ENCODE data around the gene PCAT7.

DNA sequence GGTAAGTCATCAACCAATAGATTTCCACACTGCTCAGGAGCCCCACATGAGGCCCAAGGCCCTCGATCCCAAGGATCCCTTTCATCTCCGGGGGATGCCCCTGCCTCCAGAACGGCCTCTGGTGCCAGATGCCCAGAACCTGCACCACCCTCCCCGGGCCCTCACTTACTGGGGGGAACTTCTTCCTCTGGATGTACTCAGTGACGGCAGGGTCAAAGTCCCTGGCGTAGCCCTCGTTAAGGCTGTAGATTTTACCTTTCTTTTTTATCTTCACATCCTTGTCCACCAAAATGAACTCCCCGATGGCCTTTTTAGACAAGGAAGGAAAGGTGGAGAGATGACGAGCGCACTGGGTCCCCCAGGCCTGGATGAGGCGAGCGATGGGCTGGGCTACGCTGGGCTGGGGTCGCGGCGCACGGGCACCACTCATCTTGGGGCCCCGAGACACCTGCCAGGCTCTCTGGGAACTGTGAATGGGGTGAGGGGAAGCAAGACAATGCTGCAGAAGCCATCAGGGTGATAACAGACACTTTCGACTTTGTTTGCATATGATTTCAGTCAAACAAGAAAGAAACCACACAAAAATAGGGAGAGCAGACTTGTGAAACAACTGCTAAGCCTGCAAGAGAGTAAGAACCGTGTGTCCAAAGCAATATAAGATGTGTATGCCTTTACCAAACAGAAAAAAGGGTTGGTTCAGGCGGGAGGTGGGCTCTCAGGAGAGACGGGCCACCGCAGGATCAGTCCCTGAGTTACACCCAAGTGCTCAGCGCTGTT is 52.0 kb downstream of the PCAT7 start:
- TF ChIP-seq, protein P1, sequence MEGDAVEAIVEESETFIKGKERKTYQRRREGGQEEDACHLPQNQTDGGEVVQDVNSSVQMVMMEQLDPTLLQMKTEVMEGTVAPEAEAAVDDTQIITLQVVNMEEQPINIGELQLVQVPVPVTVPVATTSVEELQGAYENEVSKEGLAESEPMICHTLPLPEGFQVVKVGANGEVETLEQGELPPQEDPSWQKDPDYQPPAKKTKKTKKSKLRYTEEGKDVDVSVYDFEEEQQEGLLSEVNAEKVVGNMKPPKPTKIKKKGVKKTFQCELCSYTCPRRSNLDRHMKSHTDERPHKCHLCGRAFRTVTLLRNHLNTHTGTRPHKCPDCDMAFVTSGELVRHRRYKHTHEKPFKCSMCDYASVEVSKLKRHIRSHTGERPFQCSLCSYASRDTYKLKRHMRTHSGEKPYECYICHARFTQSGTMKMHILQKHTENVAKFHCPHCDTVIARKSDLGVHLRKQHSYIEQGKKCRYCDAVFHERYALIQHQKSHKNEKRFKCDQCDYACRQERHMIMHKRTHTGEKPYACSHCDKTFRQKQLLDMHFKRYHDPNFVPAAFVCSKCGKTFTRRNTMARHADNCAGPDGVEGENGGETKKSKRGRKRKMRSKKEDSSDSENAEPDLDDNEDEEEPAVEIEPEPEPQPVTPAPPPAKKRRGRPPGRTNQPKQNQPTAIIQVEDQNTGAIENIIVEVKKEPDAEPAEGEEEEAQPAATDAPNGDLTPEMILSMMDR (IDR thresholded peaks at IDR 0.05), result no peak
- TF ChIP-seq POLR2A (IDR thresholded peaks at IDR 0.05), result no peak

Measured in body of pancreas (tissue), 4 donors.